Measurements from ENCODE around the gene MRRF.

The MRRF gene

GRCh38 chr9:122264360-122265148 lies at the start of gene MRRF, which contains the start of gene RBM18:
Gene MRRF, plus strand, starts transcription at chr9:122264882. Its CDS starts 6,010 bp downstream, at chr9:122270892.
Gene RBM18, minus strand, starts transcription at chr9:122264840. Its CDS starts 3,348 bp downstream, at chr9:122261492.
- peak; percentile 49 for DNase-seq (ENCODE audit: low read depth)

- no peak for DNase-seq (ENCODE audit: low read depth)
Measured at GRCh38 chr9:122215663-122216062, 49.0 kb upstream of the MRRF start.

GRCh38 chr9:122216138-122216797 lies 48.4 kb upstream of the MRRF start:
- DNase-seq (ENCODE audit: low read depth): no peak

- no peak for DNase-seq (ENCODE audit: low read depth)
Measured at GRCh38 chr9:122216798-122217418, 47.8 kb upstream of the MRRF start.

GRCh38 chr9:122217640-122218039 lies 47.0 kb upstream of the MRRF start:
- DNase-seq (ENCODE audit: low read depth): no peak

GRCh38 chr9:122218071-122218934 lies 46.4 kb upstream of the MRRF start:
- DNase-seq (ENCODE audit: low read depth): no peak

GRCh38 chr9:122218935-122219855 lies 45.5 kb upstream of the MRRF start:
- no peak for DNase-seq (ENCODE audit: low read depth)

GRCh38 chr9:122219856-122220672 lies 44.6 kb upstream of the MRRF start:
- DNase-seq (ENCODE audit: low read depth): no peak

GRCh38 chr9:122220673-122221182 lies 44.0 kb upstream of the MRRF start:
- no peak for DNase-seq (ENCODE audit: low read depth)

- DNase-seq (ENCODE audit: low read depth): no peak
Measured at GRCh38 chr9:122221183-122221811, 43.4 kb upstream of the MRRF start.

- no peak for DNase-seq (ENCODE audit: low read depth)
Measured at GRCh38 chr9:122222791-122223190, 41.9 kb upstream of the MRRF start.

GRCh38 chr9:122223435-122223834 lies 41.2 kb upstream of the MRRF start:
- no peak for DNase-seq (ENCODE audit: low read depth)

GRCh38 chr9:122225312-122226141 lies 39.2 kb upstream of the MRRF start:
- DNase-seq (ENCODE audit: low read depth): no peak

GRCh38 chr9:122226142-122226757 lies 38.4 kb upstream of the MRRF start:
- no peak for DNase-seq (ENCODE audit: low read depth)

- DNase-seq (ENCODE audit: low read depth): no peak
Measured at GRCh38 chr9:122226758-122227574, 37.7 kb upstream of the MRRF start.

GRCh38 chr9:122227575-122227900 lies 37.1 kb upstream of the MRRF start:
- no peak for DNase-seq (ENCODE audit: low read depth)

GRCh38 chr9:122228191-122228567 lies 36.5 kb upstream of the MRRF start:
- no peak for DNase-seq (ENCODE audit: low read depth)
